NT2/D1 (cell line): ENCODE measurements around the gene THOC5.

Experiments used
- SUZ12 ChIP-seq: IDR thresholded peaks from 2 replicates; pipeline ENCODE4 v1.6.1; 2011; ENCODE audit not compliant: insufficient read length, insufficient read depth; ENCODE audit errors: extremely low read depth
- YY1 ChIP-seq: IDR thresholded peaks from 2 replicates; pipeline ENCODE4 v1.6.1; 2011; ENCODE audit not compliant: insufficient read length, insufficient read depth
- ZNF274 ChIP-seq: IDR thresholded peaks from 2 replicates; pipeline ENCODE4 v1.6.1; 2011; ENCODE audit warnings: mild to moderate bottlenecking, low read depth, low read length

GRCh38 chr22:29524442-29525191, 28.9 kb downstream of the THOC5 start:
- TF ChIP-seq YY1 (no peak), ZNF274 (no peak), SUZ12 (no peak)
